GM12875 (cell line): ENCODE results near the gene TUT4.

Experiments used
- H3K4me3 ChIP-seq: one replicate; pipeline ENCODE4 v1.5.1; 2011; ENCODE audit warnings: low read depth, low read length, control low read depth
- TF ChIP-seq, protein P1 (sequence below): IDR thresholded peaks from 2 replicates; pipeline ENCODE4 v1.5.1; 2011; ENCODE audit warnings: low read depth, mild to moderate bottlenecking, control low read depth, inconsistent platforms, low read length, moderate library complexity, borderline replicate concordance; ENCODE audit not compliant: insufficient read depth

The TUT4 gene

GRCh38 chr1:52414942-52415341, 137.9 kb downstream of the TUT4 start:
- H3K4me3 ChIP-seq: no peak overlapping the region
- TF ChIP-seq, protein P1, sequence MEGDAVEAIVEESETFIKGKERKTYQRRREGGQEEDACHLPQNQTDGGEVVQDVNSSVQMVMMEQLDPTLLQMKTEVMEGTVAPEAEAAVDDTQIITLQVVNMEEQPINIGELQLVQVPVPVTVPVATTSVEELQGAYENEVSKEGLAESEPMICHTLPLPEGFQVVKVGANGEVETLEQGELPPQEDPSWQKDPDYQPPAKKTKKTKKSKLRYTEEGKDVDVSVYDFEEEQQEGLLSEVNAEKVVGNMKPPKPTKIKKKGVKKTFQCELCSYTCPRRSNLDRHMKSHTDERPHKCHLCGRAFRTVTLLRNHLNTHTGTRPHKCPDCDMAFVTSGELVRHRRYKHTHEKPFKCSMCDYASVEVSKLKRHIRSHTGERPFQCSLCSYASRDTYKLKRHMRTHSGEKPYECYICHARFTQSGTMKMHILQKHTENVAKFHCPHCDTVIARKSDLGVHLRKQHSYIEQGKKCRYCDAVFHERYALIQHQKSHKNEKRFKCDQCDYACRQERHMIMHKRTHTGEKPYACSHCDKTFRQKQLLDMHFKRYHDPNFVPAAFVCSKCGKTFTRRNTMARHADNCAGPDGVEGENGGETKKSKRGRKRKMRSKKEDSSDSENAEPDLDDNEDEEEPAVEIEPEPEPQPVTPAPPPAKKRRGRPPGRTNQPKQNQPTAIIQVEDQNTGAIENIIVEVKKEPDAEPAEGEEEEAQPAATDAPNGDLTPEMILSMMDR: no peak

DNA sequence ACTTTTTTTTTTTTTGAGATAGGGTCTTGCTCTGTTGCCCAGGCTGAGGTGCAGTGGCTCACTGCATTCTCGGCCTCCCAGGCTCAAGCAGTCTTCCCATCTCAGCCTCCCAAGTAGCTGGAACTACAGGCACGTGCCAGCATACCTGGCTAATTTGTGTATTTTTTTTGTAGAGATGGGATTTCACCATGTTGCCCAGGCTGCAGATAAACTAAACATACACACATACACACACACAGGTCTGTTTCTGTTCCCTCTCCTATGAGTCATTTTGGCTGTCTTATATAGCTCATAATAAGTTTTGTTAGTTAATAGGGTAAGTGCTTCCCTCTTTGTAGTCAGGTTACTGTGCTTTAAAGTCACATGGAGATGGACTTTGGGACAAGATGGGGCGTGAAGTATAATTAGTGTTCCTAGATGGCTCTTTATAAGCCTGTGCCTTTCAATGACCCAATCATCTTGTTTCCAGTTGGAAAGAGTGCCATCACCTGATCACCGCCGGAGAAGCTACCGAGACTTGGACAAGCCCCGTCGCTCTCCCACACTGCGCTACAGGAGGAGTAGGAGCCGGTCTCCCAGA, 139.4 kb downstream of the TUT4 start:
- TF ChIP-seq, protein P1: no peak
- H3K4me3 ChIP-seq: no peak overlapping the region

- H3K4me3 ChIP-seq: peak overlapping the region; percentile 70
- TF ChIP-seq, protein P1: no peak
Observed at GRCh38 chr1:52404975-52405338, 147.9 kb downstream of the TUT4 start.

GRCh38 chr1:52404116-52404974, 148.5 kb downstream of the TUT4 start, which contains the start of the genes ORC1 and PRPF38A:
Gene ORC1, minus strand, starts transcription at chr1:52404423. Its CDS starts 2,200 bp downstream, at chr1:52402223.
Gene PRPF38A, plus strand, starts transcription at chr1:52404602. Its CDS starts 148 bp downstream, at chr1:52404750.
- TF ChIP-seq, protein P1: peak; percentile 58; the same call in 1 of the 2 replicates
- peak within 1 kb of the TSS; percentile 70 for H3K4me3 ChIP-seq

- TF ChIP-seq, protein P1: no peak
- peak overlapping the region; percentile 70 for H3K4me3 ChIP-seq
Observed at GRCh38 chr1:52403566-52404115, 149.3 kb downstream of the TUT4 start.

GRCh38 chr1:52402860-52403240, 150.0 kb downstream of the TUT4 start:
- peak overlapping the region; percentile 16 for H3K4me3 ChIP-seq
- TF ChIP-seq, protein P1: no peak
